Measurements from ENCODE around the gene SALL4.
"Not testable (repeated sequence)": the region's sequence is repeated elsewhere in the genome, so short reads cannot be mapped to it uniquely, and the experiment has no call there.

Gene SALL4

DNA sequence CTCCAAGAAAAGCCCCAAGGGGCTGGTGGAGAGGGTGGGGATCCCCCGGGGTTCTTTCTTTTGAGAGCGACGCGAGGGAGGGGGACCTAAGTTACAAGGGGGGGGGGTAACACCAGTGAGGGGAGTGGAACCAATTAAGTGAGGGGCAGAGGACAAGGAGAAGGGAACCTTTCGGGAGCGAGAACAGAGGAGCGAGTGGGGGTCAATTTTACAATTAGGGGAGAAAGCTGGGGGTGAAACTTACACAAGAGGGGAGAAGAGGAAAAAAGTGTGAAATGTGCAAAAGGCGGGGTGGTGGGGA lies 548 bp downstream of the SALL4 start:
- DNase-seq (ENCODE audit: low read depth, low spot score) = no peak

DNA sequence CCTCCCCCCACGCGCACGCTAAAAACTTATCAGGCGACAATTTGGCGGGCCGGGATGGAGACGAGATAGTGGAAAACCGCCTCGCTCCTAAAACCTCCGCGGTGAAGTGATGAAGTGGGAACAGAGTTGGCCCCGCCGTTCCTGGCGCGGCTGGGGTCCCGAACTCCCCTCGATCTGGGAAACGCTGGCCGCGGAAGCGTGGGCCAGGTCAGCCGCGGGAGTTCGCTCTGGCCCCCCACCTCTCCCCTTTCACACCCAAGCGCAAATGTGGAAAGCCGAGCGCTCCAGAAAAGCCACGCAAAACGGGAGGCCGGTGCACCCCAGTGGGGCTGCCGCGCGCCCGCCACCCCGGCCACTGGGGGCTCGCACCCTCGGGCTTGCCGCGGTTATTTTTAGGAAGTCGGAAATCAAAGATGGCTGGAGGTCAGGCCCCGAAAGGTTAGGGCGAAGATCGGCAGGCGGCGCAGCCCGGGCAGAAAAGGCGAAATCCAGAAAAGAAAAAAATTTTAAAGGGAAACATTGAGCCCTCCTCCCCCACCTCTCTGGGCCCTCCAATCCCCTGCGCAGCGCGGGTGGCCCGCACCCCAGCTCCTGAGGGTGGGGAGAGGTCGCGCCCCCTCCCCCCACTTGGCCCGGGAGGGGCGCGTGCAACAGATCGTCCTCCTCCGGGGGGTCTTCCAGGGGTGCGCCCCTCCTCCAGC lies 1.0 kb downstream of the SALL4 start:
- no peak for DNase-seq (ENCODE audit: low read depth, low spot score)

DNA sequence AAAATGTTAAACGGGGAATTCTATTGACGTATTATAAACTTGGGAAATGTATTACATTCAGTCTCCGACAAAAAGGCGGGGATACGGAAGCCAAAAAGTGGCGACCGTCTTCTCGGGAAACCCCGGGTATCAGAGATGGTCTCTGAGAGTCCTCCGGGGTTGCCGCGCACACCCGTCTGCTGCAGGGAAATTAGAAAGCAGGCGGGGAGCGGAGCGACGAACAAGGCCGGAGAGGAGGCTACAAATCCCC lies 1.5 kb downstream of the SALL4 start:
- DNase-seq (ENCODE audit: low read depth, low spot score) = no peak

- no peak for DNase-seq (ENCODE audit: low read depth, low spot score)
Measured at GRCh38 chr20:51800060-51800871, 2.1 kb downstream of the SALL4 start.

GRCh38 chr20:51799401-51799860 lies 2.9 kb downstream of the SALL4 start:
- no peak for DNase-seq (ENCODE audit: low read depth, low spot score)

GRCh38 chr20:51797357-51798025 lies 4.8 kb downstream of the SALL4 start:
- no peak for DNase-seq (ENCODE audit: low read depth, low spot score)

- DNase-seq (ENCODE audit: low read depth, low spot score) = no peak
Measured at GRCh38 chr20:51796340-51796739, 6.0 kb downstream of the SALL4 start.

- no peak for DNase-seq (ENCODE audit: low read depth, low spot score)
Measured at GRCh38 chr20:51792960-51793359, 9.4 kb downstream of the SALL4 start.

- DNase-seq (ENCODE audit: low read depth, low spot score) = no peak
Measured at GRCh38 chr20:51791626-51792025, 10.7 kb downstream of the SALL4 start.

GRCh38 chr20:51790256-51790655 lies 12.1 kb downstream of the SALL4 start:
- no peak for DNase-seq (ENCODE audit: low read depth, low spot score)

DNA sequence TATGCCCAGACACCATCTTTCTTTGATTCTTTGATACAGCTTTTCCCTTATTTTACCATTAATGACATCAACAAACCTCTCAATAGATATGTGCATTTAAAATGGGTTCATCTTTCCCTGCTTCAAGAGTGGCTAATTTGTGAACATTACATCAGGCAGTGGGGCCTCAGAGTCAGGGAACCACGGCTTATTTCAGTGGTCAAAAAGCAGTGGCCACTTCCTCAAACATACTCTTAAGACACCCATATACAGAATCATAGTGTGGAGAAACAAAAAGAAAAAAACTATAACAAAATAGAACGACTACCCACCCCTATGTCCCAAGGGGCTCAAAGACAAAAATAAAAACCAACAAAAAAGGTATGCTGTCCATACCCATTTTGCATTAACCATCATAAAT lies 12.9 kb downstream of the SALL4 start:
- DNase-seq (ENCODE audit: low read depth, low spot score) = no peak

- DNase-seq (ENCODE audit: low read depth, low spot score) = no peak
Measured at GRCh38 chr20:51788822-51789221, 13.5 kb downstream of the SALL4 start.

DNA sequence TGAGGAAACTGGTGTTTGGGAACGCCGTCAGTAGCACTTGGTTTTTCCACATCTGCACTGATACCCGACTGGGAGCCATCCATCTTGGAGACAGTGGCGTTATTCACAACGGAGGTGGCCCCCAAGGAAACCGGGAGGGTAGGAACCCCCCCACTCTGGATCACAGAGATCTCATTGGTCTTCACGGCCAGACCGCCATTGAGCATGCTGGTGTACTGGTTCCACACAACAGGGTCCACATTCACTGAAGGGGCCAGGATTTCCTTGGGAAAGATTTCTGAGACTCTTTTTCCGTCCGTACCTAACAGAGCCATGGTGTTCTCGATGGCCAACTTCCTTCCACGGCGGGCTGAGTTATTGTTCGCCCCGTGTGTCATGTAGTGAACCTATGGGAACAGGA lies 18.0 kb downstream of the SALL4 start:
- no peak for DNase-seq (ENCODE audit: low read depth, low spot score)

DNA sequence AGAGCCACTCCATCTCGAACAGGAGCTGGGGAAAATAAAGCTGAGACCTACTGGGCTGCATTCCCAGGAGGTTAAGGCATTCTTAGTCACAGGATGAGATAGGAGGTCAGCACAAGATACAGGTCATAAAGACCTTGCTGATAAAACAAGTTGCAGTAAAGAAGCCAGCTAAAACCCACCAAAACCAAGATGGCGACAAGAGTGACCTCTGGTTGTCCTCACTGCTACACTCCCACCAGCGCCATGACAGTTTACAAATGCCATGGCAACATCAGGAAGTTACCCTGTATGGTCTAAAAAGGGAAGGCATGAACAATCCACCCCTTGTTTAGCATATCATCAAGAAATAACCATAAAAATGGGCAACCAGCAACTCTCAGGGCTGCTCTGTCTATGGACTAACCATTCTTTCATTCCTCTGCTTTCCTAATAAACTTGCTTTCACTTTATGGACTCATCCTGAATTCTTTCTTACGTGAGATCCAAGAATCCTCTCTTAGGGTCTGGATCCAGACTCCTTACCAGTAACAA lies 24.0 kb downstream of the SALL4 start:
- not testable (repeated sequence) for DNase-seq (ENCODE audit: low read depth, low spot score)

DNA sequence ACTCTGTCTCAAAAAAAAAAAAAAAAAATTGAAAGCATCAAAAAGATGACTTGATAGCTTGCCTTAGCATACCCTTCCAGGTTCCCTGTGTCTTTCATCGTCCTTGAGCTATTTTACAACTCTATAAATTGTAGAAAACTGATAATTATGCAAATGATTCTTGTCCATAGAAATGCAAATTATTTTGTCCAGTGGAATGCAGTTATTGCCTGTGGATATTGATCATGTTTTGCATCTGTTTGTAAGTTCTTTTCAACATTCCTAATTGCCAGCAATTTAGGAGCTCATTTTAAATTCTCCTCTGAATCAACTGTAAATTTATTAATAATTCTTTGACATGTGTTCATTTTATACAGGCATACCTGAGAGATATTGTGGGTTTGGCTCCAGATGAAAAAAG lies 27.1 kb downstream of the SALL4 start:
- DNase-seq (ENCODE audit: low read depth, low spot score) = no peak

- DNase-seq (ENCODE audit: low read depth, low spot score) = no peak
Measured at GRCh38 chr20:51772236-51772635, 30.1 kb downstream of the SALL4 start.

DNA sequence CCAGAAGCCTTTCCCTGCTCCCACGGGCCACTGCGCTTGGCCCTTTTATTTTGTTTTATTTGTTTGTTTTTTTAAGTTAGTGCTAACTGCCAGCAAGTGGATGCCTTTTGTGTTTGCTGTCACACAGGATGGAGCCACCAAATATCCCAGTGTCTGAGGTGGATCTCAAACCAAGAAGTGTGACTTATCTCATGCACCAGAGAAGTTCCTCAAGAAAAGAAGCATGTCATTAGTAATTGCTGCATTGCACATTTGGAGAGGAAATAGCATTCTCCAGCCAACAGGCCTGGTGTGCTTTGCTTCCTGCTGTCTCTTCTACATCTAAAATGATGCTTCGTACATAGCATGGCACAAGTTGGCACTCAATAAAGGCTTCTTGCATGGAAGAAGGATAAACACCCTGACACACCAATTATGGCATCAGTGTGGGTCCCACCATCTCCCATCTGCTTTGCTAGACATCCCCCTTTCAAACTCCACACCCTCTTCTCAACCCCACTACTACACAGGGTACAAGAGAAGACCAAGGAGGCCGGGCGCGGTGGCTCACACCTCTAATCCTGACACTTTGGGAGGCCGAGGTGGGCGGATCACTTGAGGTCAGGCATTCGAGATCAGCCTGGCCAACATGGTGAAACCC lies 32.2 kb downstream of the SALL4 start:
- DNase-seq (ENCODE audit: low read depth, low spot score) = no peak

GRCh38 chr20:51768759-51769517 lies 33.4 kb downstream of the SALL4 start:
- no peak for DNase-seq (ENCODE audit: low read depth, low spot score)

- DNase-seq (ENCODE audit: low read depth, low spot score) = no peak
Measured at GRCh38 chr20:51767867-51768758, 34.2 kb downstream of the SALL4 start, which contains the start of gene ATP9A. TSS of gene ATP9A (minus strand) at chr20:51768390. CDS start at chr20:51768369, 21 bp downstream.

Measured in iPS DF 19.7 (cell line).